ENCODE measurements around the gene FHIT. TPM values are rescaled to one million over a fixed set of nuclear protein-coding genes. Genes with fewer than 3 reads are reported as not detected.

Gene FHIT
- total and polyA plus RNA-seq, 10 of the 15 experiments (the other 5 are each of a cell fraction or from before 2014, with no cell fraction given) = 4.2 to 14.9 (median 9.4) TPM

DNA sequence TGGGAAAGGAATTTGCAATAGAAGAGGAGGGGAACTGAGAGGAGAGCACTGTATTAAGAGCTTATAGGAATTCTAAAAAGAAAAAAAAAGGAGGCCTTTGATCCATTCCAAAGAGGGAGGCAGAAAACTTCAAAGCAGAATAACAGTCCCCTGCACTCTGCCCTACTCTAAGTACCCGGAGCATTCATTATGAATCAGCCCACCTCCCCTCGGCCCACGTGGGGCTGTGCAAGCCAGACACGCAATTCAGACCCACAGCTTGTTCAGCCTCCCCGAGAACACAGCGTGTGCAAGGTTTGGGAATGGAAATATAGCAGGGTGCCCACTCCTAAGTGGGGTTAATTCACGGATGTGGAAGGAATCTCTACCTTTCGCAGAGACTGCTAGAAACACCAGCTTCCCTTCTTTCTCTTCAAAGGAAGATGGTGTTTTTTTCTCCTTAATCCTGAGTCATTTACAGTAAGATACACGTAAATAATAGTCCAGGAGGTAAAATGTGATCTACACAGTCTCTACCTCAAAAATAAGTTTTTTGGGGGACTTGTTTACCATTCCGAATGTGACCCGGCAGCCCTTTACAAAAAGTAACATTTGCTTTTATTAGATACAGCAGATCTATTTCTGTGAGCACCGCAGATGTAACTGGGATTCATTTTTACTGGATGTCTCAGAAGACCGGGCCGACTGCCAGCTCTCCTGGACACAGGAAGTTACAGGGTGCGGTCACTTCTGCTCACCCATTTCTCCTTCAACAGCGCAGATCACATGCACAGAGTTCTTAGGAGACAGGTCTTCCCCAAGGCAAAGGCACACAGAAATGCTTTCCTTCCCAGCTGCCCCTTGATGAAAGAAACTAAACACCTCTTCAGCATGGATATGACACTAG, 1433.0 kb downstream of the FHIT start:
- intact Hi-C loops (cut with micrococcal nuclease; ENCODE audit: unreplicated experiment) (no loop called here), in situ Hi-C loops (cut with MboI) (no loop called here)
- 41% methylated on average over 16 of the region's 16 CpGs for WGBS (ENCODE audit: insufficient coverage, insufficient replicate concordance, low lambda C conversion rate, missing lambda C conversion rate)
- no peaks in the 10 kb centered on the region for H3K36me3 ChIP-seq (ENCODE audit: control insufficient read depth in 2 of 2, insufficient read depth in 2 of 2, low read length in 1 of 2)
- FAIRE-seq (no peak), ATAC-seq (no peak), DNase-seq (ENCODE audit: low read depth, low spot score) (no peak)
- no peak overlapping the region for H2AFZ ChIP-seq (ENCODE audit: control insufficient read depth, low read depth, low read length)
- ChIA-PET POLR2A (no interaction called here), RAD21 (ENCODE audit: unreplicated experiment) (interaction anchor here (0.6 to 1.1 kb wide), 4 partner anchors 15 to 43 kb away, joined by 3 to 4 read pairs (median 3); no protein-coding TSS in a partner anchor), SMC1A (ENCODE audit: uncharacterized antibody, unreplicated experiment) (no interaction called here), CTCF (interaction anchor here (0.7 kb wide), 1 partner anchor 76 kb away, joined by 3 read pairs; no protein-coding TSS in a partner anchor)
- BruUV-seq (replicated peaks) = no TSS peak
- H3K4me2 ChIP-seq (ENCODE audit: control insufficient read depth, insufficient read depth) = no peak overlapping the region
- H3K27me3 ChIP-seq (replicated peaks in 1 of 2; ENCODE audit: control insufficient read depth in 2 of 2, insufficient read depth in 2 of 2, low read length in 1 of 2) = no peaks in the 10 kb centered on the region; a peak in 1 of 4 replicates
- no peaks in the 10 kb centered on the region for H4K20me1 ChIP-seq (ENCODE audit: control insufficient read depth, insufficient read depth)
- TF ChIP-seq WRNIP1 (IDR thresholded peaks at IDR 0.05; ENCODE audit: borderline replicate concordance, low read depth, low read length) (no peak), ESRRA (IDR thresholded peaks at IDR 0.05; ENCODE audit: low read length) (no peak), GATAD2B (conservative IDR thresholded peaks at IDR 0.05; ENCODE audit: low read depth) (no peak), ZNF217 (IDR thresholded peaks at IDR 0.05) (no peak), RFX5 (IDR thresholded peaks at IDR 0.05; ENCODE audit: low read depth, low read length) (no peak), NBN (IDR thresholded peaks at IDR 0.05) (no peak), SIN3A (IDR thresholded peaks at IDR 0.05; ENCODE audit: low read depth, low read length) (no peak)
- TF ChIP-seq, protein P1, sequence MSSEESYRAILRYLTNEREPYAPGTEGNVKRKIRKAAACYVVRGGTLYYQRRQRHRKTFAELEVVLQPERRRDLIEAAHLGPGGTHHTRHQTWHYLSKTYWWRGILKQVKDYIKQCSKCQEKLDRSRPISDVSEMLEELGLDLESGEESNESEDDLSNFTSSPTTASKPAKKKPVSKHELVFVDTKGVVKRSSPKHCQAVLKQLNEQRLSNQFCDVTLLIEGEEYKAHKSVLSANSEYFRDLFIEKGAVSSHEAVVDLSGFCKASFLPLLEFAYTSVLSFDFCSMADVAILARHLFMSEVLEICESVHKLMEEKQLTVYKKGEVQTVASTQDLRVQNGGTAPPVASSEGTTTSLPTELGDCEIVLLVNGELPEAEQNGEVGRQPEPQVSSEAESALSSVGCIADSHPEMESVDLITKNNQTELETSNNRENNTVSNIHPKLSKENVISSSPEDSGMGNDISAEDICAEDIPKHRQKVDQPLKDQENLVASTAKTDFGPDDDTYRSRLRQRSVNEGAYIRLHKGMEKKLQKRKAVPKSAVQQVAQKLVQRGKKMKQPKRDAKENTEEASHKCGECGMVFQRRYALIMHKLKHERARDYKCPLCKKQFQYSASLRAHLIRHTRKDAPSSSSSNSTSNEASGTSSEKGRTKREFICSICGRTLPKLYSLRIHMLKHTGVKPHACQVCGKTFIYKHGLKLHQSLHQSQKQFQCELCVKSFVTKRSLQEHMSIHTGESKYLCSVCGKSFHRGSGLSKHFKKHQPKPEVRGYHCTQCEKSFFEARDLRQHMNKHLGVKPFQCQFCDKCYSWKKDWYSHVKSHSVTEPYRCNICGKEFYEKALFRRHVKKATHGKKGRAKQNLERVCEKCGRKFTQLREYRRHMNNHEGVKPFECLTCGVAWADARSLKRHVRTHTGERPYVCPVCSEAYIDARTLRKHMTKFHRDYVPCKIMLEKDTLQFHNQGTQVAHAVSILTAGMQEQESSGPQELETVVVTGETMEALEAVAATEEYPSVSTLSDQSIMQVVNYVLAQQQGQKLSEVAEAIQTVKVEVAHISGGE (CRISPR knock-in tag; IDR thresholded peaks at IDR 0.05) = no peak
- TF ChIP-seq, protein P2, sequence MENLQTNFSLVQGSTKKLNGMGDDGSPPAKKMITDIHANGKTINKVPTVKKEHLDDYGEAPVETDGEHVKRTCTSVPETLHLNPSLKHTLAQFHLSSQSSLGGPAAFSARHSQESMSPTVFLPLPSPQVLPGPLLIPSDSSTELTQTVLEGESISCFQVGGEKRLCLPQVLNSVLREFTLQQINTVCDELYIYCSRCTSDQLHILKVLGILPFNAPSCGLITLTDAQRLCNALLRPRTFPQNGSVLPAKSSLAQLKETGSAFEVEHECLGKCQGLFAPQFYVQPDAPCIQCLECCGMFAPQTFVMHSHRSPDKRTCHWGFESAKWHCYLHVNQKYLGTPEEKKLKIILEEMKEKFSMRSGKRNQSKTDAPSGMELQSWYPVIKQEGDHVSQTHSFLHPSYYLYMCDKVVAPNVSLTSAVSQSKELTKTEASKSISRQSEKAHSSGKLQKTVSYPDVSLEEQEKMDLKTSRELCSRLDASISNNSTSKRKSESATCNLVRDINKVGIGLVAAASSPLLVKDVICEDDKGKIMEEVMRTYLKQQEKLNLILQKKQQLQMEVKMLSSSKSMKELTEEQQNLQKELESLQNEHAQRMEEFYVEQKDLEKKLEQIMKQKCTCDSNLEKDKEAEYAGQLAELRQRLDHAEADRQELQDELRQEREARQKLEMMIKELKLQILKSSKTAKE (IDR thresholded peaks at IDR 0.05; ENCODE audit: low read depth, poor library complexity, severe bottlenecking) = no peak
- TF ChIP-seq, protein P3, sequence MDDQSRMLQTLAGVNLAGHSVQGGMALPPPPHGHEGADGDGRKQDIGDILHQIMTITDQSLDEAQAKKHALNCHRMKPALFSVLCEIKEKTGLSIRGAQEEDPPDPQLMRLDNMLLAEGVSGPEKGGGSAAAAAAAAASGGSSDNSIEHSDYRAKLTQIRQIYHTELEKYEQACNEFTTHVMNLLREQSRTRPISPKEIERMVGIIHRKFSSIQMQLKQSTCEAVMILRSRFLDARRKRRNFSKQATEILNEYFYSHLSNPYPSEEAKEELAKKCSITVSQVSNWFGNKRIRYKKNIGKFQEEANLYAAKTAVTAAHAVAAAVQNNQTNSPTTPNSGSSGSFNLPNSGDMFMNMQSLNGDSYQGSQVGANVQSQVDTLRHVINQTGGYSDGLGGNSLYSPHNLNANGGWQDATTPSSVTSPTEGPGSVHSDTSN (IDR thresholded peaks at IDR 0.05; ENCODE audit: insufficient replicate concordance, low read depth, low read length) = no peak
- TF ChIP-seq, protein P4, sequence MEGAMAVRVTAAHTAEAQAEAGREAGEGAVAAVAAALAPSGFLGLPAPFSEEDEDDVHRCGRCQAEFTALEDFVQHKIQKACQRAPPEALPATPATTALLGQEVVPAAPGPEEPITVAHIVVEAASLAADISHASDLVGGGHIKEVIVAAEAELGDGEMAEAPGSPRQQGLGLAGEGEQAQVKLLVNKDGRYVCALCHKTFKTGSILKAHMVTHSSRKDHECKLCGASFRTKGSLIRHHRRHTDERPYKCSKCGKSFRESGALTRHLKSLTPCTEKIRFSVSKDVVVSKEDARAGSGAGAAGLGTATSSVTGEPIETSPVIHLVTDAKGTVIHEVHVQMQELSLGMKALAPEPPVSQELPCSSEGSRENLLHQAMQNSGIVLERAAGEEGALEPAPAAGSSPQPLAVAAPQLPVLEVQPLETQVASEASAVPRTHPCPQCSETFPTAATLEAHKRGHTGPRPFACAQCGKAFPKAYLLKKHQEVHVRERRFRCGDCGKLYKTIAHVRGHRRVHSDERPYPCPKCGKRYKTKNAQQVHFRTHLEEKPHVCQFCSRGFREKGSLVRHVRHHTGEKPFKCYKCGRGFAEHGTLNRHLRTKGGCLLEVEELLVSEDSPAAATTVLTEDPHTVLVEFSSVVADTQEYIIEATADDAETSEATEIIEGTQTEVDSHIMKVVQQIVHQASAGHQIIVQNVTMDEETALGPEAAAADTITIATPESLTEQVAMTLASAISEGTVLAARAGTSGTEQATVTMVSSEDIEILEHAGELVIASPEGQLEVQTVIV (IDR thresholded peaks at IDR 0.05; ENCODE audit: borderline replicate concordance, partially characterized antibody) = no peak
- no peaks in the 10 kb centered on the region for H3K9me3 ChIP-seq (replicated peaks; ENCODE audit: control insufficient read depth, insufficient read depth, low read length)
- no peaks in the 10 kb centered on the region for H3K79me2 ChIP-seq (ENCODE audit: control insufficient read depth, insufficient read depth, low read length)
- H3K9ac ChIP-seq (ENCODE audit: control insufficient read depth, insufficient read depth, low read length) = no peak overlapping the region
- no peak overlapping the region for H3K27ac ChIP-seq (ENCODE audit: control insufficient read depth, insufficient read depth)
- H3K4me1 ChIP-seq (ENCODE audit: control insufficient read depth, insufficient read depth, low read length) = no peaks in the 10 kb centered on the region
- no peak overlapping the region for H3K4me3 ChIP-seq
